ENCODE data around the gene USP6NL.

USP6NL gene

DNA sequence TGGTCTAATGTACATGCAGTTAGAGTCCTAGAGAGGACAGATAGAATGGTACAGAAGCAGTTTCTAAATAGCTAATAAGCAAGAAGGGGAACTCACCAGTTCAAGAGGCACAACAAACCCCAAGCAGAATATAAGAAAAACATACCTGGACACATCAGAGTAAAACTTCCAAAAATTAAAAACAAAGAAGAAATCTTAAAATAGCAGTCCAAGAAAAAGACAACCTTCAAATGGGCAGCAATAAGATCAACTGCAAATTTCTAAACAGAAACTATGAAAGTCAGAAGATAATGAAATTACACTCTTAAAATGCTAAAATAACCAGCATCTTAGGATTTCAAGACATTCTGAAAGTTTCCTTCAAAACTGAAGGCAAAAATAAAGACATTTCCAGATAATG is 55.9 kb downstream of the USP6NL start:
- no peak for DNase-seq (ENCODE audit: low read depth)
- no peak overlapping the region for H3K4me3 ChIP-seq (ENCODE audit: low read depth, low read length)
- TF ChIP-seq, protein P1, sequence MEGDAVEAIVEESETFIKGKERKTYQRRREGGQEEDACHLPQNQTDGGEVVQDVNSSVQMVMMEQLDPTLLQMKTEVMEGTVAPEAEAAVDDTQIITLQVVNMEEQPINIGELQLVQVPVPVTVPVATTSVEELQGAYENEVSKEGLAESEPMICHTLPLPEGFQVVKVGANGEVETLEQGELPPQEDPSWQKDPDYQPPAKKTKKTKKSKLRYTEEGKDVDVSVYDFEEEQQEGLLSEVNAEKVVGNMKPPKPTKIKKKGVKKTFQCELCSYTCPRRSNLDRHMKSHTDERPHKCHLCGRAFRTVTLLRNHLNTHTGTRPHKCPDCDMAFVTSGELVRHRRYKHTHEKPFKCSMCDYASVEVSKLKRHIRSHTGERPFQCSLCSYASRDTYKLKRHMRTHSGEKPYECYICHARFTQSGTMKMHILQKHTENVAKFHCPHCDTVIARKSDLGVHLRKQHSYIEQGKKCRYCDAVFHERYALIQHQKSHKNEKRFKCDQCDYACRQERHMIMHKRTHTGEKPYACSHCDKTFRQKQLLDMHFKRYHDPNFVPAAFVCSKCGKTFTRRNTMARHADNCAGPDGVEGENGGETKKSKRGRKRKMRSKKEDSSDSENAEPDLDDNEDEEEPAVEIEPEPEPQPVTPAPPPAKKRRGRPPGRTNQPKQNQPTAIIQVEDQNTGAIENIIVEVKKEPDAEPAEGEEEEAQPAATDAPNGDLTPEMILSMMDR (IDR thresholded peaks at IDR 0.05; ENCODE audit: low read depth, low read length, missing control alignments) = no peak

DNA sequence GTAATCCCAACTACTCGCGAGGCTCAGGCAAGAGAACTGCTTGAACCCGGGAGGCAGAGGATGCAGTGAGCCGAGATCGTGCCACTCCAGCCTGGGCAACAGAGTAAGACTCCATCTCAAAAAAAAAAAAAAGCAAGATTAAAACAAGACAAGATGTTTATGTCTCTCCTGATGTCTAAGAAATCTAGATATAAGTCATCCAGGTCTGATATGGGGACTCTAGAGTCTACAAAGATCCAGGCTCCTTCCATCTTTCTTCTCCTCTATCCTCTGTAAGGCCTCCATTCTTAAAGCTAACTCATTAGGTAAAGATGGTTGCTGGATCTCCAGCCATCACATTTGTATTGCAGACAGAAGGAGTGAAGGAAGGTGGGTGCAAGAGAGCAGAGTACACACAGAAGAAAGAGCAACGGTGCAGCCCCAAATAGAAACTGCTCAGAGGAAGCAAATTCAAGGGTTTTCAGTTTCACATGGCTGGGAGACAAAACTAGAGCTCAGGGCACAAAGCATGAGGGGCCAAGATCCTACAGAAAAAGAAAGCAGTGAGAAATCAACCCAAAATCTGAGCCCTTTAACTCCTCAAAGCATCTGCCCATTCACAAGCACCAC is 57.6 kb downstream of the USP6NL start:
- peak overlapping the region; percentile 27; the same call in 1 of the 2 replicates for H3K4me3 ChIP-seq (ENCODE audit: low read depth, low read length)
- DNase-seq (ENCODE audit: low read depth) = peak; percentile 83
- TF ChIP-seq, protein P1 (IDR thresholded peaks at IDR 0.05; ENCODE audit: low read depth, low read length, missing control alignments) = no peak

DNA sequence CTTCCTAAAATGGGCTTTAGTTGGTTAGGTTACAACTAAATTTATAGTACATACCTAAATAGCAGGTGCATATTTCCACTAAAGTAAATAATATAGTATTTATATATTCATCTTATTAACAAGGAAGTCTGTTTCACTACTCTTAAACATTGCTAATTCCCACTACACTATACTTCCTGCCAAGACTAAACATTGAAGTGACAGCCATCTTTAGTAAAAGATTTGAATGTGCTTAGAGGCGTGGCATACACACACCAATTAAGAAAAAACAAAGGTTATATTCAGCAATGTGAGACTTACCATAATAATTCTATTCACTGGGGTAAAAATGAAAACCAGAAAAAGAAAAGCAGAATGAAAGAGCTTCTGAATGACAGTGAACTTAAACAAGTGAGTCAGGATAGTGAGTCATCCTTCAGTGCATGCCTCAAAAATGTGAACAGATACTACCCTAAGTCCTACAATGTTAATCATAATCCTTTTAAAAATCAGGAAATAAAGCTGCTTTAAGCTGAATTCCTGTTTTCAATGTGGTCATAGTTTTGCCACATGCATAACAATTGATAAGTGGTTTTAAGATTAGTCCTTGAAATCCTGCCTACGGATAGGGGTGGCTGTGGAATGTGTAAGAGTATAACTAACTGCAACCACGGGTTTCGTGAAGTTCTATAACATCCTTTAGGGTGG is 59.4 kb downstream of the USP6NL start:
- no peak overlapping the region for H3K4me3 ChIP-seq (ENCODE audit: low read depth, low read length)
- TF ChIP-seq, protein P1 (IDR thresholded peaks at IDR 0.05; ENCODE audit: low read depth, low read length, missing control alignments) = no peak
- DNase-seq (ENCODE audit: low read depth) = no peak

DNA sequence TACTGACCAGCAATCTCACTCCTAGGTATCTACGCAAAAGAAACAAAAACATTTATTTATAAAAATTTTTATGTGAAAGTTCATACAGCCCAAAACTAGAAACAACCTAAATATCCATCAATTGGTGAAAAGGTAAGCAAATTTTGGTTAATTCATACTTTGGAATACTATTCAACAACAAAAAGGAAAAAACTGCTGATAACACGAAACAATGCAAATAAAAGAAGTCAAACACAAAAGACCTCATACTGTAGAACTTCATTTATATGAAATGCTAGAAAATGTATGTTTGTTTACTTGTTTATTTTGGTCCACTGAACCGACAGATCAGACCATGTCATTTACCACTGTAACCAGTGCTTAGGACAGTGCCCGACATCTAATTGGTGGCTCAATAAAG is 60.3 kb downstream of the USP6NL start:
- TF ChIP-seq, protein P1 (IDR thresholded peaks at IDR 0.05; ENCODE audit: low read depth, low read length, missing control alignments) = no peak
- H3K4me3 ChIP-seq (ENCODE audit: low read depth, low read length) = no peak overlapping the region
- DNase-seq (ENCODE audit: low read depth) = no peak

DNA sequence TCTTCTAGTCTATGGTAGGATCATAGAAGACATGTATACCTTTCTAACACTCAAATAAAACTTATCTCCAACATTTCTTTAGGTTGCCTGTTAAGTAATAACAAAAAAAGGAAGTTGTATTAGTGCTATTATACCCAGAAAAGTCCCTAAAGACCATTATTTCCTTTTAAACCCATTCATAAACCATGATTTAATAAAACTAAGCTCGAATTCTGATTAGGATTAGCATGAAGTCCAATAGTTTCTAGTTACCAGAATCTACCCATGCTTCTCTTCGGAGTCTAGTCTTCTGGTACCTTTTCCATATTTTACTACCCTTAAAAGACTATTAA is 62.7 kb downstream of the USP6NL start:
- TF ChIP-seq, protein P1 (IDR thresholded peaks at IDR 0.05; ENCODE audit: low read depth, low read length, missing control alignments) = no peak
- DNase-seq (ENCODE audit: low read depth) = no peak
- H3K4me3 ChIP-seq (ENCODE audit: low read depth, low read length) = no peak overlapping the region

DNA sequence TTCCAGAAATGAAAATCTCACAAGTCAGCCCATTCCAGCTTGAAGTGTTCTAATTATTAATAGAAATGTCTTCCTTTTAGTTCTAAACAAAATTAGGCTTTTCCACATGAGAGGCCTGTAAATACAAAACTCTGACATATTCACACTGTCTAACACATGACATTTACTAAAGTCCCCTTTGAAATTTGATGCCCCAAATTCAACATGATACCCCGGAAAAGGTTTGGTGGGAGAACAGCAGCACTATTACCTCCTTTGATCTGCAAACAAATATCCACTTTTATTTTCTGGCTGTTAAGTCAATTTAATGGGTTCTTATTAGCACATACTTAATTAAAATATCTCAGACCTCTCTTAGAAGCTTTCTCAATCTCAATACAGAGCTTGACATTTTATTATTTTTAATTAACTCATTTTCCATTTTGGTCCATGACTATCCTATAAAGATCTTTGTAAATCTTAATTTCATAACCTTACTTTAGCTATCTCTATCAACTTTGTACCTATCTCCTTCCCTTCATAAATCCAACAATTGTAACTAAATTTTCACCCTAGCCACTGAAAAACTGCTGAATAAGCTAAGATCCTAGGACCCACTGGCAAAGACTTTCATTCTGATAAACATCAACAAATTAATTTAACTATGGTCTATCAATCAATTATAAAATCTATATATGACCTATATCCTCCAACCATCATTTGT is 63.2 kb downstream of the USP6NL start:
- TF ChIP-seq, protein P1 (IDR thresholded peaks at IDR 0.05; ENCODE audit: low read depth, low read length, missing control alignments) = no peak
- H3K4me3 ChIP-seq (ENCODE audit: low read depth, low read length) = no peak overlapping the region
- DNase-seq (ENCODE audit: low read depth) = no peak
